Measurements from ENCODE around the gene KLHL10. TPM values are rescaled to one million over a fixed set of nuclear protein-coding genes. Genes with fewer than 3 reads are reported as not detected.

KLHL10 gene
- total RNA-seq, 1 experiment from 2014 or later: not detected

- Mint-ChIP-seq H3K36me3 (ENCODE audit: insufficient read depth, unreplicated experiment) (peaks cover 98% of the 10 kb centered on the region), H3K9me3 (ENCODE audit: unreplicated experiment) (no peaks in the 10 kb centered on the region), H3K4me1 (ENCODE audit: low read depth, unreplicated experiment) (peaks cover 24% of the 10 kb centered on the region), H3K27me3 (ENCODE audit: insufficient read depth, unreplicated experiment) (no peaks in the 10 kb centered on the region), H3K4me3 (ENCODE audit: unreplicated experiment) (no peak overlapping the region), H3K27ac (ENCODE audit: unreplicated experiment) (peak overlapping the region; percentile 10)
- ChIA-PET CTCF (no interaction called here), POLR2A (no interaction called here)
- intact Hi-C loops (cut with micrococcal nuclease; ENCODE audit: unreplicated experiment): loop anchor here (5.0 kb wide), 1 partner anchor 61 kb away; no protein-coding TSS in a partner anchor
- H3K27me3 ChIP-seq (replicated peaks; ENCODE audit: control insufficient read depth, insufficient read depth, low read length): no peaks in the 10 kb centered on the region
- no peaks in the 10 kb centered on the region for H3K9me3 ChIP-seq
- H3K4me1 ChIP-seq: peaks cover 7% of the 10 kb centered on the region; the same call in 1 of the 2 replicates
- peaks cover 4% of the 10 kb centered on the region; the same call in 1 of the 2 replicates for H3K36me3 ChIP-seq (ENCODE audit: control insufficient read depth, insufficient read depth, low read length)
- no peak overlapping the region for H3K4me3 ChIP-seq (ENCODE audit: low read depth, low read length)
- no peak for TF ChIP-seq CTCF (IDR thresholded peaks at IDR 0.05; ENCODE audit: insufficient read depth in 1 of 2, low read depth in 1 of 2, low read length in 1 of 2, severe bottlenecking in 1 of 2, unreplicated experiment in 1 of 2)
- BruUV-seq (replicated peaks): no TSS peak
- DNase-seq: no peak
These were observed 59.1 kb downstream of the KLHL10 start for GRCh38 chr17:41896726-41897125.

Other genes with a start within 250 kb of the KLHL10 start
- not detected in 2 replicates for gene KRT16, start 225.1 kb upstream of the KLHL10 start, total RNA-seq (2022)
- 2.8 and 3.4 TPM in 2 replicates for gene KRT17, start 213.2 kb upstream of the KLHL10 start, total RNA-seq (2022)
- 759 and 783 TPM in 2 replicates for gene EIF1, start 148.9 kb upstream of the KLHL10 start, total RNA-seq (2022)
- 0.75 TPM in 1 of 2 replicates, not detected in the other for gene GAST, start 125.5 kb upstream of the KLHL10 start, total RNA-seq (2022)
- gene HAP1, start 103.2 kb upstream of the KLHL10 start, total RNA-seq (2022): 3.2 and 3.3 TPM in 2 replicates
- gene JUP, start 51.1 kb upstream of the KLHL10 start, total RNA-seq (2022): 392 and 419 TPM in 2 replicates
- 34.1 and 39.2 TPM in 2 replicates for gene P3H4, start 25.9 kb upstream of the KLHL10 start, total RNA-seq (2022)
- gene FKBP10, start 24.8 kb upstream of the KLHL10 start, total RNA-seq (2022): 112 and 132 TPM in 2 replicates
- 85.4 and 94.5 TPM in 2 replicates for gene NT5C3B, start 1.6 kb upstream of the KLHL10 start, total RNA-seq (2022)
- gene KLHL11, start 27.6 kb downstream of the KLHL10 start, total RNA-seq (2022): 20.3 and 22.2 TPM in 2 replicates
- gene ACLY, start 81.1 kb downstream of the KLHL10 start, total RNA-seq (2022): 246 and 252 TPM in 2 replicates
- 0.98 and 1.3 TPM in 2 replicates for gene ODAD4, start 92.8 kb downstream of the KLHL10 start, total RNA-seq (2022)
- 90.1 and 94.5 TPM in 2 replicates for gene CNP, start 129.0 kb downstream of the KLHL10 start, total RNA-seq (2022)
- gene DNAJC7, start 179.6 kb downstream of the KLHL10 start, total RNA-seq (2022): 147 and 156 TPM in 2 replicates
- gene NKIRAS2, start 182.3 kb downstream of the KLHL10 start, total RNA-seq (2022): 51.6 and 55.0 TPM in 2 replicates
- 3.8 and 4.7 TPM in 2 replicates for gene C17orf113, start 212.8 kb downstream of the KLHL10 start, total RNA-seq (2022)